ENCODE data around the gene GAMT.

DNA sequence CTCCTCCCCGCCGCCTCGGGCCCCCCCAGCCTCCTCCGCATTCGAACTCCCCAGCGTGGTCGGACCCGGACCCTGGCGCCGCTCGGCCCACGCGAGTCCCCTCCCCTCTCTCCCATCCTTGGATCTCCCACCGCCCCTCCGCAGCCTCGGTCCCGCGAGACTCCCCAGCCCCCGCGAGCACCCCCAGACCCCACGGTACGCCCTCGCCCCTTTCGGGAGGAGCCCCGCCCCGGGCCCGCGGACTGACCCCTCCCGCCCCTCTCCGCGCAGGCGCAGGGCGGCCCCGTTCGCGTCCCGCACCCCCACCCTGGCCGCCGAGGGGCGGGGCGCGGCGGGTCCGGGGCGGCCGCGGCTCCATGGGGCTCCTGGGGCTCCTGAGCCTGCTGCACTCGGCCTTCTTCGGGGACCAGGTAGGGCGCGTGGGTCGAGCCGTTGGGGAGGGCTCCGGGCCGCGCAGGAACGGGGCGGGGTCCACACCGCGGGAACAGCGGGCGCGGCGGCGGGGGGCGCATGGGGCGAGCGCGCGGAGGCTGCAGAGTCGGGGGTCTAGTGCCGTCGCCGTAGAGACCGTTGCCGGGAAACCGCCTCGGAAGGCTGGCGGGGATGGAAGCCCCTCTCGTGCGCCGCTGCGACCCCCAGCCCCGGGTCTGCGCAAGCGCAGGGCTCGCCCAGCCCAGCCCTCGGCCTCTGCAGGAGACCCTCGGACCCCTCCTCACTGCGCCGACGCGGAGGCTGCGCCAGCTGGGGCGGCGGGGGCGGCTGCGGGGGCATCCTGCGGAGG is 44.8 kb upstream of the GAMT start:
- TF ChIP-seq POLR2AphosphoS5 (IDR thresholded peaks at IDR 0.05; ENCODE audit: borderline replicate concordance, low read depth, low read length) (no peak), EZH2 (IDR thresholded peaks at IDR 0.05) (no peak), FOXP2 (optimal IDR thresholded peaks at IDR 0.05; ENCODE audit: control extremely low read depth, extremely low read length, insufficient read depth) (no peak)

Measured in SK-N-MC (cell line).